ENCODE data around the gene CBLN3. TPM values are rescaled to one million over a fixed set of nuclear protein-coding genes. Genes with fewer than 3 reads are reported as not detected.

CBLN3 gene
- total RNA-seq, 1 donor from 2014 or later, result 1.9 TPM

- Mint-ChIP-seq H3K4me1 (ENCODE audit: low read depth) (no peaks in the 10 kb centered on the region), H3K27ac (no peak overlapping the region), H3K9me3 (ENCODE audit: low read depth) (no peaks in the 10 kb centered on the region), H3K36me3 (ENCODE audit: insufficient read depth) (peaks cover 10% of the 10 kb centered on the region), H3K27me3 (no peaks in the 10 kb centered on the region), H3K4me3 (ENCODE audit: low read depth) (no peak overlapping the region)
- no peak for TF ChIP-seq CTCF (IDR thresholded peaks at IDR 0.05; ENCODE audit: unreplicated experiment)
- no peak for DNase-seq (ENCODE audit: low spot score, unreplicated experiment)
These were observed 20.7 kb downstream of the CBLN3 start for GRCh38 chr14:24408764-24409163.

- H3K36me3 Mint-ChIP-seq (ENCODE audit: insufficient read depth), result peaks cover 6% of the 10 kb centered on the region
- DNase-seq (ENCODE audit: low spot score, unreplicated experiment), result no peak
- no peak overlapping the region for H3K27ac Mint-ChIP-seq
- no peak overlapping the region for H3K4me3 Mint-ChIP-seq (ENCODE audit: low read depth)
- no peaks in the 10 kb centered on the region for H3K9me3 Mint-ChIP-seq (ENCODE audit: low read depth)
- H3K4me1 Mint-ChIP-seq (ENCODE audit: low read depth), result peaks cover 5% of the 10 kb centered on the region
- no peaks in the 10 kb centered on the region for H3K27me3 Mint-ChIP-seq
- no peak for TF ChIP-seq CTCF (IDR thresholded peaks at IDR 0.05; ENCODE audit: unreplicated experiment)
These were observed 21.7 kb downstream of the CBLN3 start for GRCh38 chr14:24407608-24408325.

- Mint-ChIP-seq H3K9me3 (ENCODE audit: low read depth) (no peaks in the 10 kb centered on the region), H3K27ac (no peak overlapping the region), H3K36me3 (ENCODE audit: insufficient read depth) (peaks cover 3% of the 10 kb centered on the region), H3K4me3 (ENCODE audit: low read depth) (no peak overlapping the region), H3K27me3 (no peaks in the 10 kb centered on the region), H3K4me1 (ENCODE audit: low read depth) (peaks cover 15% of the 10 kb centered on the region)
- DNase-seq (ENCODE audit: low spot score, unreplicated experiment), result no peak
- TF ChIP-seq CTCF (IDR thresholded peaks at IDR 0.05; ENCODE audit: unreplicated experiment), result no peak
These were observed 23.1 kb downstream of the CBLN3 start for GRCh38 chr14:24406416-24406815.

GRCh38 chr14:24404814-24405213 is 24.7 kb downstream of the CBLN3 start:
- Mint-ChIP-seq H3K4me1 (ENCODE audit: low read depth) (peaks cover 21% of the 10 kb centered on the region), H3K27me3 (no peaks in the 10 kb centered on the region), H3K9me3 (ENCODE audit: low read depth) (no peaks in the 10 kb centered on the region), H3K4me3 (ENCODE audit: low read depth) (no peak overlapping the region), H3K36me3 (ENCODE audit: insufficient read depth) (peaks cover 2% of the 10 kb centered on the region), H3K27ac (no peak overlapping the region)
- TF ChIP-seq CTCF (IDR thresholded peaks at IDR 0.05; ENCODE audit: unreplicated experiment), result no peak
- no peak for DNase-seq (ENCODE audit: low spot score, unreplicated experiment)

GRCh38 chr14:24403294-24403998 is 26.0 kb downstream of the CBLN3 start:
- no peak for TF ChIP-seq CTCF (IDR thresholded peaks at IDR 0.05; ENCODE audit: unreplicated experiment)
- Mint-ChIP-seq H3K4me1 (ENCODE audit: low read depth) (peaks cover 26% of the 10 kb centered on the region), H3K9me3 (ENCODE audit: low read depth) (no peaks in the 10 kb centered on the region), H3K27ac (no peak overlapping the region), H3K36me3 (ENCODE audit: insufficient read depth) (peaks cover 2% of the 10 kb centered on the region), H3K4me3 (ENCODE audit: low read depth) (no peak overlapping the region), H3K27me3 (no peaks in the 10 kb centered on the region)
- no peak for DNase-seq (ENCODE audit: low spot score, unreplicated experiment)
